OCI-LY7 (cell line): ENCODE measurements around the gene USP30. TPM values are rescaled to one million over a fixed set of nuclear protein-coding genes. Genes with fewer than 3 reads are reported as not detected.
"Not testable (repeated sequence)": the region's sequence is repeated elsewhere in the genome, so short reads cannot be mapped to it uniquely, and the experiment has no call there.

Experiments used
- BruUV-seq: library from RNA; stranded (reverse); fragments of 400-500 nt; replicated peaks from 2 replicates; lab custom pipeline; 2021; lab: Mats Ljungman, UMichigan
- CTCF ChIA-PET: fragments of 300-600 bp; sonication (Branson Sonifier 250); formaldehyde crosslinking; loops from one replicate; lab custom pipeline; 2022; ENCODE audit warnings: antibody characterized with exemption; ENCODE audit not compliant: unreplicated experiment; lab: Charles Lee
- POLR2A ChIA-PET: fragments of 300-600 bp; sonication (Branson Sonifier 250); formaldehyde crosslinking; loops from one replicate; lab custom pipeline; 2022; ENCODE audit warnings: antibody characterized with exemption; lab: Charles Lee
- DNase-seq: peaks from one replicate; pipeline ENCODE4 v3.0.0-alpha.2; 2015; ENCODE audit warnings: low spot score
- H2AFZ ChIP-seq: fragments of 200-600 bp; sonication (generic), shearing (Covaris generic); 2 replicates; pipeline ENCODE4 v1.6.1; 2014; ENCODE audit warnings: mild to moderate bottlenecking, antibody characterized with exemption, low read length, moderate library complexity
- H3K27ac ChIP-seq: fragments of 200-600 bp; sonication (generic); 2 replicates; pipeline ENCODE4 v1.5.1; 2014; ENCODE audit warnings: mixed run types, low read depth, mild to moderate bottlenecking, moderate library complexity, low read length, inconsistent platforms; ENCODE audit not compliant: poor library complexity, severe bottlenecking
- H3K36me3 ChIP-seq: fragments of 200-600 bp; sonication (generic); 2 replicates; pipeline ENCODE4 v1.6.1; 2014; ENCODE audit warnings: mild to moderate bottlenecking, antibody characterized with exemption, low read length, moderate library complexity, mixed read lengths; ENCODE audit not compliant: insufficient read depth
- H3K4me1 ChIP-seq: fragments of 200-600 bp; sonication (generic); 2 replicates; pipeline ENCODE4 v1.5.1; 2014; ENCODE audit warnings: mild to moderate bottlenecking, low read length; ENCODE audit not compliant: insufficient read depth, poor library complexity, severe bottlenecking
- H3K4me2 ChIP-seq: fragments of 200-600 bp; sonication (generic); 2 replicates; pipeline ENCODE4 v1.6.1; 2014; ENCODE audit warnings: mild to moderate bottlenecking, low read length
- H3K4me3 ChIP-seq: fragments of 200-600 bp; sonication (generic); 2 replicates; pipeline ENCODE4 v1.5.1; 2014; ENCODE audit warnings: mild to moderate bottlenecking, low read depth, low read length; ENCODE audit not compliant: poor library complexity, severe bottlenecking
- H3K79me2 ChIP-seq: fragments of 200-600 bp; sonication (generic); 2 replicates; pipeline ENCODE4 v1.6.1; 2016; ENCODE audit warnings: low read depth, mild to moderate bottlenecking, low read length, moderate library complexity, mixed read lengths; ENCODE audit not compliant: insufficient read depth
- H3K9me2 ChIP-seq: fragments of 200-600 bp; sonication (generic); 2 replicates; pipeline ENCODE4 v1.6.1; 2016; ENCODE audit warnings: mild to moderate bottlenecking, low read length, mixed read lengths; ENCODE audit not compliant: insufficient read depth
- H3K9me3 ChIP-seq: fragments of 200-600 bp; sonication (generic); 2 replicates; pipeline ENCODE4 v1.6.1; 2014; ENCODE audit warnings: mild to moderate bottlenecking, mixed run types, low read length, mixed read lengths
- H4K20me1 ChIP-seq: fragments of 200-600 bp; sonication (generic); 2 replicates; pipeline ENCODE4 v1.6.1; 2014; ENCODE audit warnings: mild to moderate bottlenecking, antibody characterized with exemption, low read length, moderate library complexity, mixed read lengths; ENCODE audit not compliant: insufficient read depth
- EZH2phosphoT487 ChIP-seq: fragments of 200-600 bp; sonication (generic); IDR thresholded peaks from 2 replicates; pipeline ENCODE4 v1.6.1; 2018; ENCODE audit warnings: low read depth, borderline replicate concordance, mild to moderate bottlenecking, mixed run types, antibody characterized with exemption, low read length, moderate library complexity, mixed read lengths
- intact Hi-C: fragments of 100-400 bp; cut with micrococcal nuclease; formaldehyde crosslinking; loops from one replicate; pipeline ENCODE4 v1.10.0; 2022; ENCODE audit not compliant: unreplicated experiment
- total RNA-seq, 2 experiments: library from RNA; depleted of rRNA in 1 of 2; stranded (reverse); fragments of >200 nt in 1 of 2; shearing (Covaris generic) in 1 of 2; gene quantifications; 2 replicates each; pipeline ENCODE4 v1.2.3, GENCODE V29; 2014 to 2022
- TF ChIP-seq, protein P1 (sequence below): fragments of 200-600 bp; sonication (generic); conservative IDR thresholded peaks from 2 replicates; pipeline ENCODE4 v1.5.1; 2014; ENCODE audit warnings: mild to moderate bottlenecking, antibody characterized with exemption, low read length, moderate library complexity, mixed read lengths

USP30 gene
- total RNA-seq, 2 experiments from 2014 or later = 15.7 to 36.2 TPM

- H3K9me3 ChIP-seq = no peaks in the 10 kb centered on the region
- H3K79me2 ChIP-seq = no peaks in the 10 kb centered on the region
- intact Hi-C loops = no loop called here
- H3K27ac ChIP-seq = no peak overlapping the region
- H3K4me1 ChIP-seq = no peaks in the 10 kb centered on the region
- no peaks in the 10 kb centered on the region for H4K20me1 ChIP-seq
- CTCF ChIA-PET = no interaction called here
- H3K9me2 ChIP-seq = no peaks in the 10 kb centered on the region
- POLR2A ChIA-PET = interaction anchor here (0.6 kb wide), 1 partner anchor 49 kb away, joined by 4 read pairs; no protein-coding TSS in a partner anchor
- no peak overlapping the region for H2AFZ ChIP-seq
- no TSS peak for BruUV-seq
- H3K4me3 ChIP-seq = no peak overlapping the region
- no peak overlapping the region for H3K4me2 ChIP-seq
- no peaks in the 10 kb centered on the region; the same call in 1 of the 2 replicates for H3K36me3 ChIP-seq
- TF ChIP-seq EZH2phosphoT487 = no peak
- TF ChIP-seq, protein P1, sequence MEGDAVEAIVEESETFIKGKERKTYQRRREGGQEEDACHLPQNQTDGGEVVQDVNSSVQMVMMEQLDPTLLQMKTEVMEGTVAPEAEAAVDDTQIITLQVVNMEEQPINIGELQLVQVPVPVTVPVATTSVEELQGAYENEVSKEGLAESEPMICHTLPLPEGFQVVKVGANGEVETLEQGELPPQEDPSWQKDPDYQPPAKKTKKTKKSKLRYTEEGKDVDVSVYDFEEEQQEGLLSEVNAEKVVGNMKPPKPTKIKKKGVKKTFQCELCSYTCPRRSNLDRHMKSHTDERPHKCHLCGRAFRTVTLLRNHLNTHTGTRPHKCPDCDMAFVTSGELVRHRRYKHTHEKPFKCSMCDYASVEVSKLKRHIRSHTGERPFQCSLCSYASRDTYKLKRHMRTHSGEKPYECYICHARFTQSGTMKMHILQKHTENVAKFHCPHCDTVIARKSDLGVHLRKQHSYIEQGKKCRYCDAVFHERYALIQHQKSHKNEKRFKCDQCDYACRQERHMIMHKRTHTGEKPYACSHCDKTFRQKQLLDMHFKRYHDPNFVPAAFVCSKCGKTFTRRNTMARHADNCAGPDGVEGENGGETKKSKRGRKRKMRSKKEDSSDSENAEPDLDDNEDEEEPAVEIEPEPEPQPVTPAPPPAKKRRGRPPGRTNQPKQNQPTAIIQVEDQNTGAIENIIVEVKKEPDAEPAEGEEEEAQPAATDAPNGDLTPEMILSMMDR = no peak
- no peak for DNase-seq
Measured at GRCh38 chr12:109027767-109028166, 24.6 kb upstream of the USP30 start.

DNA sequence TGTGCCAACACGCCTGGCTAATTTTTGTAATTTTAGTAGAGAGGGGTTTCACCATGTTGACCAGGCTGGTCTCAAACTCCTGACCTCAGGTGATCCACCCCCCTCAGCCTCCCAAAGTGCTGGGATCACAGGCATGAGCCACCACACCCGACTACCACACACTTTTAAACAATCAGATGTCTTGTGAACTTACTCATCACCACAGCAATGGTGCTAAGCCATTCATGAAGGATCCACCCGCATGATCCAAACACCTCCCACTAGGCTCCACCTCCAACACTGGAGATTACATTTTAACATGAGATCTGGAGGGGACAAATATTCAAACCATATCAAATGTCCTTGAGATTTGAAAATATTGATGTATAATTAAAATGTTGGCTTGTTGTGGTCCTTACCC lies 23.8 kb upstream of the USP30 start:
- H3K36me3 ChIP-seq, intact Hi-C loops, H3K4me3 ChIP-seq, H3K9me3 ChIP-seq, H3K4me1 ChIP-seq, H3K9me2 ChIP-seq, H2AFZ ChIP-seq, H3K4me2 ChIP-seq, H3K27ac ChIP-seq, H3K79me2 ChIP-seq, DNase-seq, BruUV-seq, H4K20me1 ChIP-seq: not testable (repeated sequence)
- CTCF ChIA-PET = interaction anchor here (1.1 kb wide), 1 partner anchor 126 kb away, joined by 3 read pairs; no protein-coding TSS in a partner anchor
- POLR2A ChIA-PET = interaction anchor here (0.8 kb wide), 1 partner anchor 35 kb away, joined by 3 read pairs; no protein-coding TSS in a partner anchor

GRCh38 chr12:109029411-109029810 lies 23.0 kb upstream of the USP30 start:
- intact Hi-C loops = no loop called here
- Histone ChIP-seq H3K9me3 (no peaks in the 10 kb centered on the region), H3K4me3 (no peak overlapping the region), H3K36me3 (no peaks in the 10 kb centered on the region; the same call in 1 of the 2 replicates), H4K20me1 (no peaks in the 10 kb centered on the region), H2AFZ (no peak overlapping the region), H3K9me2 (no peaks in the 10 kb centered on the region), H3K79me2 (no peaks in the 10 kb centered on the region), H3K4me1 (no peaks in the 10 kb centered on the region), H3K4me2 (no peak overlapping the region), H3K27ac (no peak overlapping the region)
- TF ChIP-seq EZH2phosphoT487 = no peak
- TF ChIP-seq, protein P1 = no peak
- BruUV-seq = no TSS peak
- no peak for DNase-seq
- CTCF ChIA-PET = interaction anchor here (1.1 kb wide), 1 partner anchor 127 kb away, joined by 3 read pairs; no protein-coding TSS in a partner anchor
- POLR2A ChIA-PET = no interaction called here
